GM23338 (cell line): ENCODE data around the gene MADCAM1. TPM values are rescaled to one million over a fixed set of nuclear protein-coding genes. Genes with fewer than 3 reads are reported as not detected.

Source experiments
- ATAC-seq: fragments of 200-7000 bp; cut with Tn5 transposase; 3 replicates; pipeline ENCODE4 v1.9.1; 2020
- DNase-seq: peaks from one replicate; pipeline ENCODE4 v3.0.0-alpha.2; 2015; ENCODE audit warnings: low spot score
- H2AFZ ChIP-seq: fragments of 200-600 bp; sonication (generic); 2 replicates; pipeline ENCODE4 v1.8.0; 2016; ENCODE audit warnings: antibody characterized with exemption, mild to moderate bottlenecking, moderate library complexity
- H3F3A ChIP-seq: fragments of 200-600 bp; sonication (generic); replicated peaks from 2 replicates; pipeline ENCODE4 v1.8.0; 2017; ENCODE audit warnings: antibody characterized with exemption, mixed run types, low read depth
- H3K27ac ChIP-seq: fragments of 200-600 bp; sonication (generic); 2 replicates; pipeline ENCODE4 v1.6.1; 2016; ENCODE audit warnings: low read depth
- H3K27me3 ChIP-seq: fragments of 200-600 bp; sonication (generic); 2 replicates; pipeline ENCODE4 v1.8.0; 2016; ENCODE audit warnings: mild to moderate bottlenecking, mixed run types, moderate library complexity; ENCODE audit not compliant: insufficient read depth
- H3K36me3 ChIP-seq: fragments of 200-600 bp; sonication (generic); 2 replicates; pipeline ENCODE4 v1.8.0; 2016; ENCODE audit warnings: mild to moderate bottlenecking; ENCODE audit not compliant: insufficient read depth
- H3K4me1 ChIP-seq: fragments of 200-600 bp; sonication (generic); 2 replicates; pipeline ENCODE4 v1.8.0; 2016; ENCODE audit warnings: mild to moderate bottlenecking, moderate library complexity; ENCODE audit not compliant: insufficient read depth
- H3K4me2 ChIP-seq: fragments of 200-600 bp; sonication (generic); 2 replicates; pipeline ENCODE4 v1.7.1; 2017; ENCODE audit warnings: mixed run types
- H3K4me3 ChIP-seq: fragments of 200-600 bp; sonication (generic); 2 replicates; pipeline ENCODE4 v1.6.1; 2016; ENCODE audit warnings: mixed run types
- H3K79me2 ChIP-seq: fragments of 200-600 bp; sonication (generic); replicated peaks from 2 replicates; pipeline ENCODE4 v1.8.0; 2017; ENCODE audit warnings: mild to moderate bottlenecking; ENCODE audit not compliant: insufficient read depth
- H3K9me2 ChIP-seq: fragments of 200-600 bp; sonication (generic); 2 replicates; pipeline ENCODE4 v1.8.0; 2017; ENCODE audit not compliant: insufficient read depth
- H4K20me1 ChIP-seq: fragments of 200-600 bp; sonication (generic); replicated peaks from 2 replicates; pipeline ENCODE4 v1.8.0; 2017; ENCODE audit warnings: mild to moderate bottlenecking; ENCODE audit not compliant: insufficient read depth
- H3K27ac Mint-ChIP-seq: 2 replicates; pipeline ENCODE4 v1.8.0; 2020; ENCODE audit warnings: inconsistent platforms, mild to moderate bottlenecking, moderate library complexity, mixed read lengths
- H3K27me3 Mint-ChIP-seq: 3 replicates; pipeline ENCODE4 v1.8.0; 2022; ENCODE audit warnings: low read depth, mild to moderate bottlenecking, moderate library complexity, mixed read lengths, inconsistent platforms; ENCODE audit not compliant: insufficient read depth, poor library complexity
- H3K36me3 Mint-ChIP-seq: 3 replicates; pipeline ENCODE4 v1.8.0; 2021; ENCODE audit warnings: low read depth, mild to moderate bottlenecking, inconsistent platforms, moderate library complexity, mixed read lengths
- H3K4me1 Mint-ChIP-seq: 3 replicates; pipeline ENCODE4 v1.8.0; 2020; ENCODE audit warnings: mild to moderate bottlenecking, inconsistent platforms, mixed read lengths
- H3K4me3 Mint-ChIP-seq: 3 replicates; pipeline ENCODE4 v1.8.0; 2021; ENCODE audit warnings: moderate library complexity, mild to moderate bottlenecking, inconsistent platforms, mixed read lengths
- H3K9me3 Mint-ChIP-seq: 3 replicates; pipeline ENCODE4 v1.8.0; 2020; ENCODE audit warnings: moderate library complexity, mild to moderate bottlenecking, inconsistent platforms, mixed read lengths
- EZH2 ChIP-seq: fragments of 200-600 bp; sonication (generic); IDR thresholded peaks from one replicate; pipeline ENCODE4 v1.8.0; 2017; ENCODE audit warnings: antibody characterized with exemption, mild to moderate bottlenecking, low read depth; ENCODE audit not compliant: unreplicated experiment
- JUNB ChIP-seq: IDR thresholded peaks from one replicate; pipeline ENCODE4 v1.6.1; 2016; ENCODE audit warnings: antibody characterized with exemption; ENCODE audit not compliant: unreplicated experiment
- STAT1 ChIP-seq: IDR thresholded peaks from one replicate; pipeline ENCODE4 v1.6.1; 2016; ENCODE audit warnings: antibody characterized with exemption; ENCODE audit not compliant: unreplicated experiment
- ZNF331 ChIP-seq: fragments of 250-450 bp; sonication (Bioruptor Pico); IDR thresholded peaks from 2 replicates; pipeline ENCODE4 v1.5.0; 2020; ENCODE audit warnings: low read depth, mild to moderate bottlenecking, moderate library complexity
- polyA plus RNA-seq: library from polyadenylated mRNA; unstranded; fragments of >200 nt; fragmentation: Nextera tagmentation; extraction: Ambion mirVana; gene quantifications from 2 replicates; pipeline ENCODE4 v1.2.1, GENCODE V29; 2016
- total RNA-seq: library from RNA; depleted of rRNA; stranded (reverse); fragments of >200 nt; shearing (Covaris generic); gene quantifications from 2 replicates; pipeline ENCODE4 v1.2.3, GENCODE V29; 2014
- TF ChIP-seq, protein P1 (sequence below): fragments of 250-450 bp; sonication (Bioruptor Pico); IDR thresholded peaks from 2 replicates; pipeline ENCODE4 v1.5.0; 2020; ENCODE audit warnings: mild to moderate bottlenecking, moderate library complexity

The MADCAM1 gene
- total and polyA plus RNA-seq, 2 experiments from 2014 or later, result 2.1 to 2.5 TPM

DNA sequence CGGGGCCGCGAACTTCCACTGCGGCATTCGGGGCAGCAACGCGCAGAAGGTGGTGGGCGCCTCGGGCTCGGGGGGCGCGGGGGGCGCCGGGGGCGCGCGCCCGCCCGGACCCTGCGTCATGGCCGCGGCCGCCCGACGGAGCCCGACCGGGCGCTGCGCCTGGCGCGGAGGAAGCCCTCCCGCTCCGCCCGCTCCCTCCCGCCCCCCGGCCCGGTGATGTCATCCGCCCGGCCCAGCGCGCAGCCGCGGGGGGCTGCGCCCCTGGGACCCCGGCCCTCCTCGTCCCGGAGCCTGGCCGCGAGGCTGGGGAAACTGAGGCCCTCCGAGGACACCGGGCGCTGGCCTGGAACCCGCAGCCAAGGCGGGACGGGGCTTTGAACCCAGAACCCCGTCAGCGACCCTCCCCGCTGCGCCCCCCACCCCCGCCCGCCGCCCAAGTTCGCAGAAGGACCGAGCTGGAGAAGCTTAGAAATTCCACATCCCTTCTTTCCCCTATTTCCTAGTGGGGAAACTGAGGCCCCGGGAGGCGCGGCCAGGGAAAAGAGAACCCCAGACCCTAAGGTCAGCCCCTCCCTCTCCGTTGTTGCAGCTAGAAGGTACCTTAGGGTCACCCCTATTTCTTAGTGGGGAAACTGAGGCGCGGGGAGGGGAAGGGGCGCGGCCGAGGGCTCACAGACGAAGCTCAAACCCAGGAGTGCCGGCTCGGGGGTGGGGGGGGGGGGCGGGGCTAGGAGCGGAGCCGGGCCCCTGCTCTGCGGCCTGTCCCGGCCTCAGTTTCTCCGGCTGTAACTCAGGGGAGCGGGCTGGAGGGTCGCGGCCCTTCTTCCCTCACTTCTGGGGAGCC is 35.2 kb upstream of the MADCAM1 start, which contains the start of gene SHC2:
TSS of gene SHC2 (minus strand) at position 157 of the 844 bp plus-strand sequence. CDS start at position 120, 37 bp downstream.
- no peaks in the 10 kb centered on the region for H4K20me1 ChIP-seq
- H3K27me3 ChIP-seq, result peaks cover 33% of the 10 kb centered on the region
- H3K27ac ChIP-seq, result no peak within 1 kb of the TSS
- H3K4me1 ChIP-seq, result no peaks in the 10 kb centered on the region; the same call in 1 of the 2 replicates
- Mint-ChIP-seq H3K9me3 (peaks cover 4% of the 10 kb centered on the region; the same call in 2 of the 3 replicates), H3K36me3 (no peaks in the 10 kb centered on the region), H3K27ac (no peak within 1 kb of the TSS), H3K4me3 (peak within 1 kb of the TSS; percentile 76), H3K27me3 (peaks cover 29% of the 10 kb centered on the region), H3K4me1 (peaks cover 7% of the 10 kb centered on the region)
- H2AFZ ChIP-seq, result peak within 1 kb of the TSS; percentile 78
- H3F3A ChIP-seq, result 0 out of 2 replicates have a peak, but pooled peaks cover 4% of the 10 kb centered on the region
- no peaks in the 10 kb centered on the region for H3K9me2 ChIP-seq
- peak; percentile 52 for DNase-seq
- H3K4me3 ChIP-seq, result peak within 1 kb of the TSS; percentile 76
- peak within 1 kb of the TSS; percentile 87 for H3K4me2 ChIP-seq
- TF ChIP-seq, protein P1, sequence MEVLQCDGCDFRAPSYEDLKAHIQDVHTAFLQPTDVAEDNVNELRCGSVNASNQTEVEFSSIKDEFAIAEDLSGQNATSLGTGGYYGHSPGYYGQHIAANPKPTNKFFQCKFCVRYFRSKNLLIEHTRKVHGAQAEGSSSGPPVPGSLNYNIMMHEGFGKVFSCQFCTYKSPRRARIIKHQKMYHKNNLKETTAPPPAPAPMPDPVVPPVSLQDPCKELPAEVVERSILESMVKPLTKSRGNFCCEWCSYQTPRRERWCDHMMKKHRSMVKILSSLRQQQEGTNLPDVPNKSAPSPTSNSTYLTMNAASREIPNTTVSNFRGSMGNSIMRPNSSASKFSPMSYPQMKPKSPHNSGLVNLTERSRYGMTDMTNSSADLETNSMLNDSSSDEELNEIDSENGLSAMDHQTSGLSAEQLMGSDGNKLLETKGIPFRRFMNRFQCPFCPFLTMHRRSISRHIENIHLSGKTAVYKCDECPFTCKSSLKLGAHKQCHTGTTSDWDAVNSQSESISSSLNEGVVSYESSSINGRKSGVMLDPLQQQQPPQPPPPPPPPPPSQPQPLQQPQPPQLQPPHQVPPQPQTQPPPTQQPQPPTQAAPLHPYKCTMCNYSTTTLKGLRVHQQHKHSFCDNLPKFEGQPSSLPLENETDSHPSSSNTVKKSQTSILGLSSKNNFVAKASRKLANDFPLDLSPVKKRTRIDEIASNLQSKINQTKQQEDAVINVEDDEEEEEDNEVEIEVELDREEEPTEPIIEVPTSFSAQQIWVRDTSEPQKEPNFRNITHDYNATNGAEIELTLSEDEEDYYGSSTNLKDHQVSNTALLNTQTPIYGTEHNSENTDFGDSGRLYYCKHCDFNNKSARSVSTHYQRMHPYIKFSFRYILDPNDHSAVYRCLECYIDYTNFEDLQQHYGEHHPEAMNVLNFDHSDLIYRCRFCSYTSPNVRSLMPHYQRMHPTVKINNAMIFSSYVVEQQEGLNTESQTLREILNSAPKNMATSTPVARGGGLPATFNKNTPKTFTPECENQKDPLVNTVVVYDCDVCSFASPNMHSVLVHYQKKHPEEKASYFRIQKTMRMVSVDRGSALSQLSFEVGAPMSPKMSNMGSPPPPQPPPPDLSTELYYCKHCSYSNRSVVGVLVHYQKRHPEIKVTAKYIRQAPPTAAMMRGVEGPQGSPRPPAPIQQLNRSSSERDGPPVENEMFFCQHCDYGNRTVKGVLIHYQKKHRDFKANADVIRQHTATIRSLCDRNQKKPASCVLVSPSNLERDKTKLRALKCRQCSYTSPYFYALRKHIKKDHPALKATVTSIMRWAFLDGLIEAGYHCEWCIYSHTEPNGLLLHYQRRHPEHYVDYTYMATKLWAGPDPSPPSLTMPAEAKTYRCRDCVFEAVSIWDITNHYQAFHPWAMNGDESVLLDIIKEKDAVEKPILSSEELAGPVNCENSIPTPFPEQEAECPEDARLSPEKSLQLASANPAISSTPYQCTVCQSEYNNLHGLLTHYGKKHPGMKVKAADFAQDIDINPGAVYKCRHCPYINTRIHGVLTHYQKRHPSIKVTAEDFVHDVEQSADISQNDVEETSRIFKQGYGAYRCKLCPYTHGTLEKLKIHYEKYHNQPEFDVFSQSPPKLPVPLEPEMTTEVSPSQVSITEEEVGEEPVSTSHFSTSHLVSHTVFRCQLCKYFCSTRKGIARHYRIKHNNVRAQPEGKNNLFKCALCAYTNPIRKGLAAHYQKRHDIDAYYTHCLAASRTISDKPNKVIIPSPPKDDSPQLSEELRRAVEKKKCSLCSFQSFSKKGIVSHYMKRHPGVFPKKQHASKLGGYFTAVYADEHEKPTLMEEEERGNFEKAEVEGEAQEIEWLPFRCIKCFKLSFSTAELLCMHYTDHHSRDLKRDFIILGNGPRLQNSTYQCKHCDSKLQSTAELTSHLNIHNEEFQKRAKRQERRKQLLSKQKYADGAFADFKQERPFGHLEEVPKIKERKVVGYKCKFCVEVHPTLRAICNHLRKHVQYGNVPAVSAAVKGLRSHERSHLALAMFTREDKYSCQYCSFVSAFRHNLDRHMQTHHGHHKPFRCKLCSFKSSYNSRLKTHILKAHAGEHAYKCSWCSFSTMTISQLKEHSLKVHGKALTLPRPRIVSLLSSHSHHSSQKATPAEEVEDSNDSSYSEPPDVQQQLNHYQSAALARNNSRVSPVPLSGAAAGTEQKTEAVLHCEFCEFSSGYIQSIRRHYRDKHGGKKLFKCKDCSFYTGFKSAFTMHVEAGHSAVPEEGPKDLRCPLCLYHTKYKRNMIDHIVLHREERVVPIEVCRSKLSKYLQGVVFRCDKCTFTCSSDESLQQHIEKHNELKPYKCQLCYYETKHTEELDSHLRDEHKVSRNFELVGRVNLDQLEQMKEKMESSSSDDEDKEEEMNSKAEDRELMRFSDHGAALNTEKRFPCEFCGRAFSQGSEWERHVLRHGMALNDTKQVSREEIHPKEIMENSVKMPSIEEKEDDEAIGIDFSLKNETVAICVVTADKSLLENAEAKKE, result no peak
- TF ChIP-seq STAT1 (no peak), EZH2 (no peak), JUNB (no peak), ZNF331 (CRISPR knock-in tag) (no peak)
- peak; percentile 18 for ATAC-seq
- no peaks in the 10 kb centered on the region for H3K36me3 ChIP-seq
- no peaks in the 10 kb centered on the region for H3K79me2 ChIP-seq
